ENCODE measurements around the gene NFIB.

The NFIB gene

DNA sequence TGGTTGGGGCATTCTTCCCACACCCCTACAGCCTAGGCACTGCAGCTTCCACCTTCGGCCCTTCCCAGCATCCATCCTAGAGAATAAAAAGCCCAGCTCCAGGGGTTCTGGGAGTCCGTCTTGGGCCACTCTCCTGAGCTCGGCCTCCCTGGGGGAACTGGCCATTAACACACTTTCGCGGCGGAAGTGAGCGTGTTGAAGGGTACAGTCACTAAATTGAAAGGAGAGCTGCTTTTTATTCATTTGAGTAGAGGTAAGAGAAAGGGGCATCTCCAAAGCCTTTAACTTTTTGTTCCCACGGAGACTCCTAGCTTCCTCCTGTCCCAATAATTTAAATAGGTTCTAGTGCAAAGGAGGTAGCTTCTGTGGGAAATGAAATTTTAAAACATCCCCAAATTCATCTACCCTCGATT is 31.0 kb upstream of the NFIB start:
- no peak for DNase-seq

GRCh38 chr9:14344053-14344524 is 30.1 kb upstream of the NFIB start:
- no peak for DNase-seq

DNA sequence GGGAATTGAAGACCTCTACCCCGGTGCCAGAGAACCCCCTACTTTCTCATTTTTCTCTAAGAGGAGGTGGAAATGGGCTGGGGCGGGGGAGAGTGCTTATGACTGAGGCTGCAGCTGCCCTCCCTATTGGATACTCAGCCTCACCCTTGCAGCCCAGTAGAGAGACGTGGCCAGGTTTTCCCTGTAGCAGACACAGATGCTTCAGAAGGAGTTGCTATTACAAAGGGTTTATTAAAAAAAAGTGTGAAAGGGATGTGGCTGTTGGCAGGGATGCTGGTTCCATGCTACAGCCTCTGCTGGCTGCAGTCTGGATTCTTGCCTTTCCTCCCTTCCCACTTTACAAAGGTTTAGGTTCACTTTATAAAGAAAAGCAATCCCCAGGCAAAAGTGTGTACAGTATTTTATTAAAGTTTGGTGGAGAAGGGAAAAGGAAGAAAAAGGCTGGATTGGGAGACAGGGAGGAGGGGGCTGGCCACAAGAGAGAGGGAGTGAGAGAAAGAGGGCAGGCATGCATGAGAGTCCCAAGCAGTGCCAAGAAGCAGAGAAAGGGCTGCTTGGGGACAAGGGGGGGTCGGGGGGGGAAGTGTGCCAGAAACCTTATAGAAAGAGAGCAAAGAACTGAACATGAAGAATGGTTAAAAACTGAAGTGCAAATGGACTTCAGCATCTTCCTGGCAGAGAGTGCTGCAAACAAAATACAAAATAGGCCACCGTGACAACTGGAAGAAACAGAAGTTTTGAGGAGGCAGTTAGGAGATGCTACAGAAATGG is 29.5 kb upstream of the NFIB start:
- DNase-seq: no peak

DNA sequence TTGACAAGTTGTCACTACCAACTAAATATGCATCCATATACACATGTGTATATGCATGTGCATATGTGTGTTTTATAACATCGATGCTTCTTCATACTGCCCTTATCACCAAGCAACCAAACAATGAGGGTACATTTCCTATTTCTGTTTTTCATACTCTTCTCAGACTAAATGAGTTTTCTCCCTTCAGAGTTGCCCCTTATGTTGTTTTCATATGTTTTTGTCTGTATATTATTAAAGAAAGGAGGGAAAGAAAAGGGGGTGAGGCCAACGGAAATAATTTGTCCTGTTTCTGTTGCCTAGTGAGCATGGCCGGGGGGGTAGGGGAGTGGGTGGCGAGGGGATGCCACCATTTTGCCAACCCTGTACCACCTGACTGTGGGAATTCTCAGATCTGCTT is 28.8 kb upstream of the NFIB start:
- no peak for DNase-seq

GRCh38 chr9:14341437-14342122 is 27.6 kb upstream of the NFIB start:
- no peak for DNase-seq

DNA sequence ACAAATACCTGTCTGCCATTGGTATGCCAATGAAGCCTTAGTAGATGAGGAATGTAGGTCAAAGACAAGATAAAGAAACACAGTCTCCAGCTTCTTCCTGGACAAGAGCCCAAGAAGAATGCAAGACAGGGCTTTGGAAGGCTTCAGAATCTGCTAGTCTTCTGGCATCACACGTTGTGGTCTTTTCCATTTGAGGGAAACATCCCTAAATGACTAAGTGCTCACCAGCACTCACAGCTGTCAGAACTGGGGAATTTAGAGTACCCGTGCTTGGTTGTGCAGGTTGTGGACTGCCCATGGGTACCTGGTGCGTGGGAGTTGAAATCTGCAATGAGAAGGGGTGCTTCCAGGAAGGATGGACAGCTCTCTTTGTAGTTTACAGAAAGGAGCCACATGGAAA is 27.1 kb upstream of the NFIB start:
- DNase-seq: no peak

DNA sequence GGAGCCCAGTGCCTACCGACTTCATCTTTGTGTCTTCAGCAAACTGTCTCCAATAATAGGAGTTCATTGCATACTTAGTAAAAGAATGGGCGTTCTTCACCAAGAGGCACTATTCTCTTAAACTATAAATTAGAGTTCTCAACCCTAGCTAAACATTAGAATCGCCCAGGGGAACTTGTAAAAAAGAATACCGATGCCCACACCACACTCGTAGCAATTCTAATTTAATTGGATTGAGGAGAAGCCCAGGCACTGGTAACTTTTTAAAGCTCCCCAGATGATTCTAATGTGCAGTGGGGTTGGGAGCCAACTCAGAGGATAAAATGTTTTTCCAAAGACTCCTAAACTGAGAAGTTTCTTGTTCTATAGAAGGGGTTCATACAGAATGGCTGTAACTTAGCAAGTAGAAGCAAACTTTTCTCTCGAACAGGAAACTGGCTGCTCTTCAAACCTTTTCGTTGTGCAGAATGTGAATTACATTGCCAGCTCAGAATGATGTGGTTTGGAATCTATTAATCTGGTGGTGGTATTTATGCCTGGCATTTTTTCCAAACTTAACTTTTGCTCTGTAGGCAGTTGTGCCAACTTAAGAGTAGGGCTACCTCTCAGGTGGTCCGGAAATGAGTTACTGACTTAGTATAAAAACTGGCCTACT is 26.4 kb upstream of the NFIB start:
- DNase-seq: no peak

GRCh38 chr9:14339746-14340145 is 25.8 kb upstream of the NFIB start:
- DNase-seq: no peak

DNA sequence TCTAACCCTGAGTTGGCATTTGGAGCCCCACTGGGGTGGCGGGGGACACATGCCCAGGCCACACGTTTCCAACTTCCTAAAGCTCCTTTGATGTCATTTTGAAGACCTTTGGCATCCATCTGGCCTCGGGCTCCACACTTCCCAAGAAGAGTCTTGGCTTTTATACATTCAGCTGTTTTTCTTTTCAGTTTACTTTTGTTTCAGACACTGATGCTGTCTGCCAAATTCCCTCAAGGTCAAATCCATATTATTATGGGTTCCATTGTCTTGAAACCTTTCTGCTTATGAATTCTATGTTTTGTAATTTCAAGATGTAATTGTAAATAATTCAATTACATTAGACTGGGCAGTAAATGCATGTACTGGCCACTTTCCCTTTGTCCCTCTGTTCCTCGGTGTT is 23.7 kb upstream of the NFIB start:
- DNase-seq: no peak

DNA sequence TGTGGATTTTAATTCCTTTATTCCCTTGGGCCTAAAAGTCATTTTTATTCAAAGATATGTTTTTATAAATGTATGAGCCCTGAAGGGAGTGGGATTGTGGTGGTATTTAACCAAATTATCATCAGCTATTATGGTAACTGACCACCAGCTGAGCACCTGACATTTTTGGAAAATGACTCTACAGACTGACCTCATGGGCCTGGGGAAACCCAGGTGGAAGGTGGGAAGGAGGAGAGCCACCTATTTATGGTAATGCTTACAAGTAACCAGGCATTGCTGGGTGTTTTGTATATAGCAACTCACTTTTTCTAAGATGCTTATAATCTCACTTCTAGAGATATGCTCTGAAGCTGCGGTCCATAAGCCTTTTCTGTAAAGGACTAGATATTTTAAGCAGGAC is 22.3 kb upstream of the NFIB start:
- DNase-seq: no peak

DNA sequence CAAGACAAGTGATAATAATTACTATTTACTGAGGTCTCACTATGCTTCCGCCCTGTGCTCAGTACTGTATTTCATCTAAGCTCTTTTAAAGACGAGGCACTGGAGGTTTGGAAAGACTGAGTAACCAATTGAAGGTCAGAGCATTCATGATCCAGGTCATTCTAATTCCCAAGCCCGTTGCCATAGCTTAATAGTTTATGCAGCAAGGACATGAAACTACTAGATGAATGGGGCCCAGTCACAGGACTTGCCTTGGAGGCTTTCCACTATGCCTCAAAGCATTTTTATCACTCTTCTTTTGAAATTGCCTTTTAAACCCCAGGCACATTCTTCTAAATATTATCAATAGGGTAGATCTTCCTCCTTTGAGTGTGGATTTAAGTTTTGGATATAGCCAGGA is 17.2 kb upstream of the NFIB start:
- no peak for DNase-seq

DNA sequence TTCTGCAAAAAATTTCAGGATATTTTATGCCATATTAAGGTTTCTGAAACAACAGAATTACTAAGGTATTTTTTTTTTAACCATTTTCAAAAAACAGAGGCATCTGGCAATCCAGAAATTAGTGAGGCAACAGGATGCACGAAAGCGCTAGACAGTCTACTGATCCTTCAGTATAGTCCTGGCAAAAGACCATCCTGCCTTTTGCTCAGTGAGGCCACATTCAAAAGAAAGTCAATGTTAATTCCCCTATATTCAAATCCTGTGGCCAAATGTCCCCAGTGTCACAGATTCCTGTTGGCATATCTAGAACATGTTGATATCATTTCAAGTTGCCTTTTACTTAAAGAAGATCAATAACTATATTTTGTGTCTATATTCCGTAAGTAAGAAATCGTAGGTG is 13.1 kb upstream of the NFIB start:
- no peak for DNase-seq

GRCh38 chr9:14326264-14326826 is 12.4 kb upstream of the NFIB start:
- DNase-seq: no peak

DNA sequence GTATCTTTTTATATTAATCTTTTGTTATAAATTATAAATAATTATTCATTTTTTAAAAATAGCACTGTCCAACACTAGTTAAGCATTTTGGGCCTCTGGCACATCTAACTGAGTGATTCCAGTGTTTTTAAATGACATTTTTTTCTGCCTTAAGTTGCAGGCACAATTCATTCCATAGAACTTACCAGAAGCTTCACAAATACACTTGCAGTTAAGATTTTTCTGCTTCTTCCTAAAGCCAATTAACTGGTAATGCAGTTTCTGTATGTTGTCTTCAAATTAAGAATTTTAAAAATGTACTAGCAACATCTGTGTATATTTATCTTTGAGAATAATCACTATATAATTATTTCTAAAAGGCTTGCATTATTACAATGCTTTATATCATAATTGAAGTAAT is 11.2 kb upstream of the NFIB start:
- no peak for DNase-seq

DNA sequence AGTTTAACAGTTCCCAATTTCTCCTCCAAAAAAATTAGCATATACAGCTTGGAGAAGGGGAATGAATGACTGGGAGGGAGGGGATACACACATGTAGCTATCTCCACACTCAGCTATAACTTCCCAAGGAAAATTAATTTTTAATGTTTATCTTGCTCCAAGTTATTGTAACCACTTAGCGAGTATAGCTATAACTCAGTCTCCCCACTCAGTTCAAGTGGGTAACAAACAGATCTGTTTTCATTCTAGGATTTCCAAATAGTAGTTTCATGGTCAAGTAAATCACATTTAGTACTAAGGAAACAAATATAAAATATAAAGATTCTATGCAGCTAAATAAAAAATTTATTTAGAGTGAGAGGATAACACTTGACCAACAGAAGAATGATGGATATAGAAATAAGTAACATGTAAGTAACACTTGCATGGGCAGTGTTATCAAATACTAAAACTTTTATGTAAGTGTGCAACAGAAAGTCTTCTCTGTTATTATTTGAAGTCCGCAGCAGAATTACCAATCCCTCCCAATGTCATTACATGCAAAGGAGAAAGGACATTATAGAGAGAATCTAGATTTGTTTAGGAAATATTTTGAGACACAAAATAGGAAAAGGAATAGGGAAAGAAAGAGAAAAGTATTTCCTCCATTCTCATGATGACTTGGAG is 10.2 kb upstream of the NFIB start:
- no peak for DNase-seq

- no peak for DNase-seq
Observed at GRCh38 chr9:14323083-14323971, 9.4 kb upstream of the NFIB start.

DNA sequence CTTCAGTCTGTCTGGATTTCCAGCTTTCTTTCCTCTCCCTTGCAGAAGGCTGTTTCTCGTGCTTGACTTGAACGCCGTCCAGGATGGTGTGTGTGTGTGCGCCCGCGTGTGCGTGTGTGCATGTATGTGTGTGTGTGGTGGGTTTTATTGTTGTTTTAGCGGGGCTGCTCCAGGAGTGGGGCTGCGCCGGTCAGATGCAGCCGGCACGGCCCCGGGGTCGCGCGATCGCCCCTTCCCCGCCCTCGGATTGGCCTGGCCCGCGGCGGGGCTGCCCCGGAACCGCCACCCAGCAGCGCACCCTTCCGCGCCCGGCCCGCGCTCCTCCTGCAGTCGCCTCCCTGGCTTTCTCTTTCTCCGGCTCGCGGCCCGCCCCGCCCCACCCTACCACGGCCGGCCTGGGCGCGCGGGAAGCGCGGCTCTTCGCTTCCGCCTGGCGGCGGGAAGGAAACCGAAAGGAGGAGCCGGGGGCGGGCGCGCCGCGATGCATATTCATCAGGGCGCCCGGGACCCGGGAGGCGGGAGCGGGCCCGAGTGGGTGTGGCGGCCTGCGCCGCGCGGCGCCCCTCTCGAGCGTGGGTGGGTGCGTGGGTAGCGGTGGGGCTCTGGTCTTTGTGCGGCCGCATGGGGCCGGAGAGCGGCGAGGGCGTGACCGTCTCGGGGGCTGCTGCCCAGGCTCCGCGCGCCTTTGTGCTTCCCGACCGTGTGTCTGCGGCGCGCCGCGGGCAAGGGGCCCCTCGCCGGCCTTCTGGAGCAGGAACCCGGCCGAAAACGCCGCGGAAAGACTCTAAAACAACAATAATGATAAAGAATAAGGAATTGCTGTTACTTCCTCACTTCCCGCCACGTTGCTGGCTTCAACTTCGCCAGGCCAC is 8.5 kb upstream of the NFIB start:
- peak; percentile 49 for DNase-seq

GRCh38 chr9:14321517-14322130 is 7.7 kb upstream of the NFIB start:
- DNase-seq: no peak

- no peak for DNase-seq
Observed at GRCh38 chr9:14320271-14321181, 6.6 kb upstream of the NFIB start.

Measured in T-helper 9 cell (primary cell).